ENCODE results near the gene CCDC27.
"Not testable (repeated sequence)": the region's sequence is repeated elsewhere in the genome, so short reads cannot be mapped to it uniquely, and the experiment has no call there.

The CCDC27 gene

DNA sequence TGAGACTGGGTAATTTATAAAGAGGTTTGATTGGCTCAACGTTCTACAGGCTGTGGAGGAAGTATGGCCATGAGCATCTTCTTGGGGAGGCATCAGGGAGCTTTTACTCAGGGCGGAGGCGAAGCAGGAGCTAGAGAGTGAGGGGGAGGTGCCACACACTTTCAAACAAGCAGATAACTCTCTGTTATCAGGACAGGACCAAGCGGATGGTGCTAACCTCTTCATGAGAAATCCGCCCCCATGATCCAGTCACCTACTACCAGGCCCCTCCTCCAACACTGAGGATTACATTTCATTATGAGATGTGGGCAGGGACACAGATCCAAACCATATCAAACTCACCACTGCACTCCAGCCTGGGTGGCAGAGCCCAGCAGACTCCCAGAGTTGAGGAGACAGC is 55.5 kb downstream of the CCDC27 start:
- H3K9me3 ChIP-seq (ENCODE audit: insufficient read depth, low read length), result peaks cover 15% of the 10 kb centered on the region
- no peaks in the 10 kb centered on the region for H3K27me3 ChIP-seq (ENCODE audit: insufficient read depth, insufficient read length)
- no peak overlapping the region for H3K4me3 ChIP-seq (ENCODE audit: insufficient read length, low read depth)
- no peaks in the 10 kb centered on the region for H3K36me3 ChIP-seq (ENCODE audit: insufficient read depth, insufficient read length, low read length)
- no peak for TF ChIP-seq ZNF274 (IDR thresholded peaks at IDR 0.05; ENCODE audit: low read depth, low read length)
- TF ChIP-seq SUZ12 (IDR thresholded peaks at IDR 0.05; ENCODE audit: extremely low read depth, insufficient read depth, insufficient read length), result no peak
- no peak for TF ChIP-seq YY1 (IDR thresholded peaks at IDR 0.05; ENCODE audit: insufficient read depth, insufficient read length)
- no peaks in the 10 kb centered on the region for H3K4me1 ChIP-seq (ENCODE audit: insufficient read depth, insufficient read length)
- DNase-seq (ENCODE audit: low read depth, low spot score), result no peak
- H3K9ac ChIP-seq (ENCODE audit: insufficient read length, low read depth), result no peak overlapping the region

- no peaks in the 10 kb centered on the region for H3K4me1 ChIP-seq (ENCODE audit: insufficient read depth, insufficient read length)
- no peak overlapping the region for H3K9ac ChIP-seq (ENCODE audit: insufficient read length, low read depth)
- no peak for DNase-seq (ENCODE audit: low read depth, low spot score)
- peaks cover 7% of the 10 kb centered on the region for H3K36me3 ChIP-seq (ENCODE audit: insufficient read depth, insufficient read length, low read length)
- TF ChIP-seq YY1 (IDR thresholded peaks at IDR 0.05; ENCODE audit: insufficient read depth, insufficient read length) (no peak), SUZ12 (IDR thresholded peaks at IDR 0.05; ENCODE audit: extremely low read depth, insufficient read depth, insufficient read length) (no peak), ZNF274 (IDR thresholded peaks at IDR 0.05; ENCODE audit: low read depth, low read length) (no peak)
- H3K27me3 ChIP-seq (ENCODE audit: insufficient read depth, insufficient read length), result no peaks in the 10 kb centered on the region
- H3K4me3 ChIP-seq (ENCODE audit: insufficient read length, low read depth), result no peak overlapping the region
- H3K9me3 ChIP-seq (ENCODE audit: insufficient read depth, low read length), result peaks cover 15% of the 10 kb centered on the region
Observed at GRCh38 chr1:3809680-3810079, 57.4 kb downstream of the CCDC27 start.

GRCh38 chr1:3810149-3810761 is 58.0 kb downstream of the CCDC27 start:
- not testable (repeated sequence) for H3K4me1 ChIP-seq (ENCODE audit: insufficient read depth, insufficient read length)

GRCh38 chr1:3811595-3811911 is 59.3 kb downstream of the CCDC27 start:
- Histone ChIP-seq H3K36me3 (ENCODE audit: insufficient read depth, insufficient read length, low read length) (peaks cover 22% of the 10 kb centered on the region), H3K4me3 (ENCODE audit: insufficient read length, low read depth) (no peak overlapping the region), H3K9ac (ENCODE audit: insufficient read length, low read depth) (no peak overlapping the region), H3K9me3 (ENCODE audit: insufficient read depth, low read length) (peaks cover 15% of the 10 kb centered on the region), H3K4me1 (ENCODE audit: insufficient read depth, insufficient read length) (no peaks in the 10 kb centered on the region), H3K27me3 (ENCODE audit: insufficient read depth, insufficient read length) (no peaks in the 10 kb centered on the region)
- TF ChIP-seq SUZ12 (IDR thresholded peaks at IDR 0.05; ENCODE audit: extremely low read depth, insufficient read depth, insufficient read length) (no peak), ZNF274 (IDR thresholded peaks at IDR 0.05; ENCODE audit: low read depth, low read length) (no peak), YY1 (IDR thresholded peaks at IDR 0.05; ENCODE audit: insufficient read depth, insufficient read length) (no peak)
- DNase-seq (ENCODE audit: low read depth, low spot score), result no peak

More at GRCh38 chr1:3810149-3810761, 58.0 kb downstream of the CCDC27 start:
- not testable (repeated sequence) for H3K27me3 ChIP-seq (ENCODE audit: insufficient read depth, insufficient read length); H3K4me3 ChIP-seq (ENCODE audit: insufficient read length, low read depth); H3K9ac ChIP-seq (ENCODE audit: insufficient read length, low read depth); DNase-seq (ENCODE audit: low read depth, low spot score)
- peaks cover 11% of the 10 kb centered on the region for H3K36me3 ChIP-seq (ENCODE audit: insufficient read depth, insufficient read length, low read length)
- H3K9me3 ChIP-seq (ENCODE audit: insufficient read depth, low read length), result peaks cover 15% of the 10 kb centered on the region

DNA sequence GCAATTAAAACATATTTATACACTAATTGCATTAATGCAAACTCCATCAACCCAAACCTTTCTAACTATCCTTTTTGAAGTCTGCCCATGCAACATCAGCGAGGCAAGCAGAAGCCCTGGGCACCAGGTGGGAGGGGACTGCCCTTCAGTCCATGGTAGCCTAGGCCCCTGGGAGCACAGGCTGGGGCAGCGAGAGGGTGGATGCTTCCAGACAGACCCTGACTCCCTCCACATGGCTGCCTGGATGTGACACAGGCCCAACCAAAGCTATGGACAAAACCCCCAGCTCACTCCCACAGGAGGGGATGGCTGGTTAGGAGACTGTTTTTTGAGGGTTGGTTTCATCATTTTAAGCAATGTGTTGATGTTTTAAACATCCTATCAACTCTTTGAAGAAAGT is 61.8 kb downstream of the CCDC27 start:
- H3K27me3 ChIP-seq (ENCODE audit: insufficient read depth, insufficient read length), result no peaks in the 10 kb centered on the region
- H3K36me3 ChIP-seq (ENCODE audit: insufficient read depth, insufficient read length, low read length), result peaks cover 22% of the 10 kb centered on the region
- no peaks in the 10 kb centered on the region for H3K9me3 ChIP-seq (ENCODE audit: insufficient read depth, low read length)
- H3K4me1 ChIP-seq (ENCODE audit: insufficient read depth, insufficient read length), result no peaks in the 10 kb centered on the region
- H3K9ac ChIP-seq (ENCODE audit: insufficient read length, low read depth), result no peak overlapping the region
- TF ChIP-seq YY1 (IDR thresholded peaks at IDR 0.05; ENCODE audit: insufficient read depth, insufficient read length), result no peak
- no peak for TF ChIP-seq ZNF274 (IDR thresholded peaks at IDR 0.05; ENCODE audit: low read depth, low read length)
- no peak for TF ChIP-seq SUZ12 (IDR thresholded peaks at IDR 0.05; ENCODE audit: extremely low read depth, insufficient read depth, insufficient read length)
- DNase-seq (ENCODE audit: low read depth, low spot score), result no peak
- no peak overlapping the region for H3K4me3 ChIP-seq (ENCODE audit: insufficient read length, low read depth)

DNA sequence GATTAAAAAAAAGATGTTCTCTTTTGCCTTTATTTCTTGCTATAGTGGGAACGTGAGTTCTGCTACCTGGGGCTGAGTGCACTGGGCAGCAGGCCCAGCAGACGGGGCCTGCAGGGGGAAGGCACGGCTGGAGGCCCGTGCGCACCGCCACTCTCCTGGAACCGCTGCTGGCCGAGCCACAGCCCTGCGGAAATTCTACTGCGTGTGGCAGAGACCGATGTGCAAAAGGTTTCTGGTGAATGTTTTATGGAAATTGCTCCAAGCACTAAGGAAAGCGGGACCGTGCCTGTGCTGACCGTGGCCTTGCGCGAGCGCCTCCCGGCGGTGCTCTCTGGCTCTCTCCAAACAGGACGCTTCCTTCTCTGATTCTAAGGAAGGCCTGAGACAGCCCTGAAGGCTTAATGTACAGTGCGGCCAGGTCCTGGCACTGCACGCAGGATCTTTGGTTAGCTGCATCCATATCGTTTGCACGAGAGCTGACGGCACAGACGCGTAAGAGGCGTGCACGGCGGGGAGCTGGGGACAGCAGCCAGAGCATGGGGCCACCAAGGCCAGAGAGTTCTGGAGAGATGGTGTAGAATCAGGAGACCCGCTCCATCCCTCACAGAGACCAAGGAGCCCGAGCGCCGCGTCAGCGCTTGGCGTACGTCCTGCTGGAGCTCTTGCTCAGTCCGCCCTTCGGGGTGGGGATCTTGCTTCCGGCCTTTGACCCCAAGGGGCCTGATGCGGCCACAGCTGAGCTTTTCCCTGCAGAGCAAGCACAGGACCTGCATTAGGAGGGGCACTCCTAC is 62.7 kb downstream of the CCDC27 start:
- Histone ChIP-seq H3K9me3 (ENCODE audit: insufficient read depth, low read length) (no peaks in the 10 kb centered on the region), H3K4me1 (ENCODE audit: insufficient read depth, insufficient read length) (no peaks in the 10 kb centered on the region), H3K9ac (ENCODE audit: insufficient read length, low read depth) (no peak overlapping the region), H3K4me3 (ENCODE audit: insufficient read length, low read depth) (no peak overlapping the region), H3K27me3 (ENCODE audit: insufficient read depth, insufficient read length) (no peaks in the 10 kb centered on the region), H3K36me3 (ENCODE audit: insufficient read depth, insufficient read length, low read length) (peaks cover 27% of the 10 kb centered on the region)
- TF ChIP-seq YY1 (IDR thresholded peaks at IDR 0.05; ENCODE audit: insufficient read depth, insufficient read length) (no peak), ZNF274 (IDR thresholded peaks at IDR 0.05; ENCODE audit: low read depth, low read length) (no peak), SUZ12 (IDR thresholded peaks at IDR 0.05; ENCODE audit: extremely low read depth, insufficient read depth, insufficient read length) (no peak)
- no peak for DNase-seq (ENCODE audit: low read depth, low spot score)

DNA sequence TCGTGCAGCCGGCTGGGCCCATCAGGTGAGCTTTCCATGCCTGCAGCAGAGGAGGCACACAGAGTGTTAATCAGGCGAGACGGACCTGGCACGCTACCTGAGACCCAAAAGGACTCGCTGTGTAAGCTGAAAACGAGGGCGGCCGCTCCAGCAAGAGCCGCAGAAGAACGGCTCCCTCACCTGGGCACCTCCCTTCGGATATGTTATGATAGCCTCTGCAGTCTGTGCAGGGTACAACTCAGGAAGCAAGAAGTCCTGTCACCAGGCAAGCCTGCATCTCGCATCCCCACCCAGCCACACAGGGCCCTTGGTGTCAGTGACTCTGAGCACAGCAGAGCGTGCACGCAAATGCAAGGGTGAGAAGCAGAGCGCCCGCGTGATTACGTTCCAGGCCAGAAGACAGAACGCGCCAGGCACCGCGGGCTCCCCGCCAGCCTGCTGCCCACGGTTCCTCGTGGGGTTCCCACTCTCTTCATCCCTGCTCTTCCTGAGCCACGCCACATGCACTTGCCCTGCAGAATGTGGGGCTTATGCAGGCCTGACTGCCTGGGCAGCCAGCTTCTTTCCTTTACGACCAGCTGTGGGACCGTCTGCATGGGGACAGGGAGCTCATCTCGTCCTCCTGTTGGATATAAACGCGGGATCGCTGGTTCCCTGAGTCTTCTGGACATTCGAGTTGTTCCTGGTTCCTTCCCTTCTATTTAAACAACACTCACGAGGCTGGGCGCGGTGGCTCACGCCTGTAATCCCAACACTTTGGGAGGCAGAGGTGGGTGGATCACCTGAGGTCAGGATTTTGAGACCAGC is 64.3 kb downstream of the CCDC27 start:
- H3K27me3 ChIP-seq (ENCODE audit: insufficient read depth, insufficient read length), result no peaks in the 10 kb centered on the region
- H3K9ac ChIP-seq (ENCODE audit: insufficient read length, low read depth), result no peak overlapping the region
- no peaks in the 10 kb centered on the region for H3K4me1 ChIP-seq (ENCODE audit: insufficient read depth, insufficient read length)
- H3K9me3 ChIP-seq (ENCODE audit: insufficient read depth, low read length), result no peaks in the 10 kb centered on the region
- TF ChIP-seq ZNF274 (IDR thresholded peaks at IDR 0.05; ENCODE audit: low read depth, low read length), result no peak
- no peak for TF ChIP-seq SUZ12 (IDR thresholded peaks at IDR 0.05; ENCODE audit: extremely low read depth, insufficient read depth, insufficient read length)
- no peak for TF ChIP-seq YY1 (IDR thresholded peaks at IDR 0.05; ENCODE audit: insufficient read depth, insufficient read length)
- no peak for DNase-seq (ENCODE audit: low read depth, low spot score)
- no peak overlapping the region for H3K4me3 ChIP-seq (ENCODE audit: insufficient read length, low read depth)
- H3K36me3 ChIP-seq (ENCODE audit: insufficient read depth, insufficient read length, low read length), result peaks cover 41% of the 10 kb centered on the region

Measured in NT2/D1 (cell line).